Body of pancreas (tissue), 4 donors: ENCODE results near the gene DRAM1. TPM values are rescaled to one million over a fixed set of nuclear protein-coding genes. Genes with fewer than 3 reads are reported as not detected.

ENCODE experiments used
- ATAC-seq: fragments of 150-250 bp; one replicate; pipeline ENCODE4 v1.9.1; 2016
- DNase-seq, 4 donors: peaks; one replicate each; pipeline ENCODE4 v3.0.0-alpha.2; 2019
- H3K27ac ChIP-seq, 4 donors: fragments of 200-600 bp; sonication (generic); 1 replicate in 3 of 4; 2 replicates in 1 of 4; pipeline versions ENCODE4 v1.5.1 to v1.6.1; 2016 to 2019; ENCODE audit warnings: mild to moderate bottlenecking in 1 of 4, mixed read lengths in 1 of 4, moderate library complexity in 1 of 4
- H3K27me3 ChIP-seq, 2 donors: fragments of 200-600 bp; sonication (generic); one replicate each; pipeline ENCODE4 v1.6.0; 2016; ENCODE audit warnings: mild to moderate bottlenecking in 1 of 2
- H3K36me3 ChIP-seq, 2 donors: fragments of 200-600 bp; sonication (generic); replicated peaks in 1 of 2; 2 replicates each; pipeline ENCODE4 v1.5.1; 2016; ENCODE audit warnings: low read depth in 2 of 2; ENCODE audit not compliant: insufficient read depth in 1 of 2
- H3K4me1 ChIP-seq: fragments of 200-600 bp; sonication (generic); one replicate; pipeline ENCODE4 v1.6.0; 2016
- H3K4me3 ChIP-seq, 2 donors: fragments of 200-600 bp; sonication (generic); 1 replicate in 1 of 2; 2 replicates in 1 of 2; pipeline ENCODE4 v1.5.1; 2016 to 2019
- H3K9me3 ChIP-seq, 3 donors: fragments of 200-600 bp; sonication (generic); 1 replicate in 2 of 3; 2 replicates in 1 of 3; pipeline ENCODE4 v1.5.1; 2016
- POLR2A ChIP-seq, 3 donors: fragments of 450-650 bp; IDR thresholded peaks; one replicate each; pipeline ENCODE4 v1.6.1; 2016; ENCODE audit warnings: antibody characterized with exemption in 3 of 3, mild to moderate bottlenecking in 2 of 3
- WGBS, 2 donors: methylation state at CpG; one replicate each; pipeline ENCODE4 v1.1.5; 2017; 5-methylcytosine and 5-hydroxymethylcytosine counted together
- intact Hi-C: fragments of 100-400 bp; cut with DNase I; formaldehyde crosslinking; loops from one replicate; pipeline ENCODE4 v1.15.1; 2023
- total RNA-seq, 2 donors: library from RNA; depleted of rRNA; stranded (reverse); fragments of >200 nt; gene quantifications; one replicate each; pipeline ENCODE4 v1.1.0, GENCODE V29; 2016
- TF ChIP-seq, protein P1 (sequence below), 7 experiments: fragments of 450-650 bp in 4 of 7; fragments of 200-600 bp in 3 of 7; sonication (generic) in 3 of 7; IDR thresholded peaks; one replicate each; pipeline ENCODE4 v1.5.1; 2016 to 2019; ENCODE audit warnings: antibody characterized with exemption in 7 of 7

The DRAM1 gene
- total RNA-seq, 2 donors from 2014 or later = 2.6 to 14.5 TPM

DNA sequence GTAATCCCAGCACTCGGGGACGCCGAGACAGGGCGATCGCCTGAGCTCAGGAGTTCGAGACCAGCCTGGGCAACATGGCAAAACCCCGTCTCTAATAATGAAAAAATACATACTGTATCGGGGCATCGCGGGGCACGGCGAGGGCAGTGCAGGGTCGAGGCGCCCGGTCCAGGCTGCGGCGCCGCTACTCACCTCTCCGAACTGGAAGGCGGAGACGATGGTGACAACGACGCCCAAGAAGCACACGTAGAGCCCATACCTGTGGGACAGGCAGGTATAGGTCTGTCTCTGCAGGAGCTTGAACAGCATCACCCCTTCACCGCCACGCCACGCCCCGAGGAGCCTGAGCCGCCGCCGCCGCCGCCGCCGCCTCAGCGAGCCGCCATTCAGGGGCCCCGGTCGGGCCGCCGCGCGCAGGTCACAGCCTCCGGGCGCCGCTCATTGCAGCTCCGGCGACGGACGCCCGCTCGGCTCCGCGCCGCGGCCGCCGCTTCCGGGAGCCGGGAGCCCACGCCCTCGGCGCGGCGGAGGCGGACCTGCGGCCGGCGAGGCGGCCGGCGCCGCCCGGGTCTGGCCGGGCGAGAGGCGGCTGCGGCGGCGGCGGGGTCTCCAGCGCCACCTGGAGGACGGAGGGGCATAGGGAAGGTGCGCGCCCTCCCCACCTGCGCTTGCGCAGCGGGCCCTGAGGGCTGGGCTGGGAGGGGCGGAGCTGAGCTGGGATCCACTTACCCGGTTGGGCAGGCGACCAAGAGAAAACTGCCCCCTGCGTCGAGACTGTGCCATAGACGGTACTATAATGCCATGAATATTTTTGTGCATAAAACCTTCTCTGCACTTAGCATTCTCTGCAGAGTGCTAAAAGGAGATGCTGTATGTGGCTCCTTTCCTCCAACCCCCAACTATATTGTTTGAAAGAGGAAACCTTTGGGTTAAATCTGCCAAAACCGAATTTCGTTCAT is 46.7 kb upstream of the DRAM1 start, which contains the start of gene GNPTAB:
Gene GNPTAB, minus strand, starts transcription at position 593 of the 959 bp plus-strand sequence. Its CDS starts 284 bp downstream, at position 309.
- intact Hi-C loops = loop anchor here (5.0 kb wide), 1 partner anchor 338 kb away; no protein-coding TSS in a partner anchor
- no peaks in the 10 kb centered on the region for H3K36me3 ChIP-seq
- peaks cover 15% of the 10 kb centered on the region for H3K4me1 ChIP-seq
- peak within 1 kb of the TSS; percentile 45 to 84 for H3K4me3 ChIP-seq
- WGBS, 2 donors = 0 to 1% methylated on average over 12 to 92 of the region's 96 CpGs
- H3K27me3 ChIP-seq = no peaks in the 10 kb centered on the region
- peak within 1 kb of the TSS; percentile 43 to 85 (median 77) for H3K27ac ChIP-seq
- TF ChIP-seq POLR2A (IDR thresholded peaks at IDR 0.05) = peak; percentile 20 to 49 (median 21)
- TF ChIP-seq, protein P1, sequence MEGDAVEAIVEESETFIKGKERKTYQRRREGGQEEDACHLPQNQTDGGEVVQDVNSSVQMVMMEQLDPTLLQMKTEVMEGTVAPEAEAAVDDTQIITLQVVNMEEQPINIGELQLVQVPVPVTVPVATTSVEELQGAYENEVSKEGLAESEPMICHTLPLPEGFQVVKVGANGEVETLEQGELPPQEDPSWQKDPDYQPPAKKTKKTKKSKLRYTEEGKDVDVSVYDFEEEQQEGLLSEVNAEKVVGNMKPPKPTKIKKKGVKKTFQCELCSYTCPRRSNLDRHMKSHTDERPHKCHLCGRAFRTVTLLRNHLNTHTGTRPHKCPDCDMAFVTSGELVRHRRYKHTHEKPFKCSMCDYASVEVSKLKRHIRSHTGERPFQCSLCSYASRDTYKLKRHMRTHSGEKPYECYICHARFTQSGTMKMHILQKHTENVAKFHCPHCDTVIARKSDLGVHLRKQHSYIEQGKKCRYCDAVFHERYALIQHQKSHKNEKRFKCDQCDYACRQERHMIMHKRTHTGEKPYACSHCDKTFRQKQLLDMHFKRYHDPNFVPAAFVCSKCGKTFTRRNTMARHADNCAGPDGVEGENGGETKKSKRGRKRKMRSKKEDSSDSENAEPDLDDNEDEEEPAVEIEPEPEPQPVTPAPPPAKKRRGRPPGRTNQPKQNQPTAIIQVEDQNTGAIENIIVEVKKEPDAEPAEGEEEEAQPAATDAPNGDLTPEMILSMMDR (IDR thresholded peaks at IDR 0.05) = peak; percentile 54 to 99 (median 90)
- peak; percentile 98 for ATAC-seq
- no peaks in the 10 kb centered on the region for H3K9me3 ChIP-seq
- DNase-seq = peak; percentile 96 to 98 (median 96)

DNA sequence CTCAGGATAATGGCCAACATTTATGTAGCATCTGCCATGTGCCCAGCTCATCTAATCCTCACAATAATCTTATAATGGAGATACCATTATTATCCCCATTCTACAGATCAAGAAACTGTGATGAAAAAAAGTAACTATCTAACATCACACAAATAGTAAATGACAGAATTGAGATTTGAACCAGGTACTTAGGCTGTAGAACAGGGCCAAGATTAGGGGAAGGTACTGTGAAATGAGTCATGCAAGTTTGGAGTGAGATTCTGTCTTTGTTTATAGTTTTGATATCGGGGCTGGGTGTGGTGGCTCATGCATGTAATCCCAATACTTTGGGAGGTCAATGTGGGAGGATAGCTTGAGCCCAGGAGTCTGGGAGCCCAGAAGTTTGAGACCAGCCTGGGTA is 45.4 kb upstream of the DRAM1 start:
- H3K4me1 ChIP-seq = peaks cover 15% of the 10 kb centered on the region
- no peak for ATAC-seq
- intact Hi-C loops = loop anchor here (5.0 kb wide), 1 partner anchor 340 kb away; no protein-coding TSS in a partner anchor
- DNase-seq = no peak
- H3K27ac ChIP-seq = no peak overlapping the region
- TF ChIP-seq, protein P1 (IDR thresholded peaks at IDR 0.05) = no peak
- TF ChIP-seq POLR2A (IDR thresholded peaks at IDR 0.05) = no peak
- no peaks in the 10 kb centered on the region for H3K36me3 ChIP-seq
- H3K27me3 ChIP-seq = no peaks in the 10 kb centered on the region
- H3K4me3 ChIP-seq = no peak overlapping the region
- WGBS, 2 donors = 68 to 100% methylated on average over 1 of the region's 1 CpG
- no peaks in the 10 kb centered on the region for H3K9me3 ChIP-seq

DNA sequence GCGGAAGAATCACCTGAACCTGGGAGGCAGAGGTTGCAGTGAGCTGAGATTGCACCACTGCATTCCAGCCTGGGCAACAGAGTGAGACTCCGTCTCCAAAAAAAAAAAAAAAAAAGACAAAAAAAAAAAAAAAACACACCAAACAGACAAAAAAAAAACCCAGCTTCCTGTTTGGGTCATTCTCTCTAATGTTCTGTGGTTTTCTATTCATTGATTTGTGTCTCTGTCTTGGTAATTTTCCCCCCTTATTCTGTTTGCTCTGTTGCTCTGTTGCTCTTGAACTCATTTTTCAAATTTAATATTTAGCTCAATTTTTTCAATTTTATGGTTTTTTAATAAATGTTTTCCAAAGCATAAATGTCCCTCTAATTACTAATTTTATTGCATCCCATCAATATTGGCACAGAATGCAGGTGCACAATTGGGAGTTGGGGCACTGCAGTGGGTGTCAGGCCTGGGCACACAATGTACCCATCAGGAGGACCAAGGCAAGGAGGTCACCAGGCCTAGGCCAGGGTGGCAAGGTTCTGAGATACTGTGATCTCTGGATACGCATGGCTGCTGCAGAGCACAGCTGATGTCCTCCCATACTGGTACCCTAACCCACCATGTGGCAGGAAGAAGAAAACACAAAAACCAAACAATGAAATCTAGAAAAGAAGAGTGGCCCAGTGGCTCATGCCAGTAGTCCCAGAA is 38.6 kb upstream of the DRAM1 start:
- H3K36me3 ChIP-seq = no peaks in the 10 kb centered on the region
- H3K4me1 ChIP-seq = no peaks in the 10 kb centered on the region
- TF ChIP-seq POLR2A (IDR thresholded peaks at IDR 0.05) = no peak
- TF ChIP-seq, protein P1 (IDR thresholded peaks at IDR 0.05) = no peak
- intact Hi-C loops = loop anchor here (5.0 kb wide), 1 partner anchor 61 kb away; no protein-coding TSS in a partner anchor
- no peaks in the 10 kb centered on the region for H3K27me3 ChIP-seq
- DNase-seq = no peak
- 72 to 82% methylated on average over 3 of the region's 3 CpGs for WGBS, 2 donors
- no peak overlapping the region for H3K27ac ChIP-seq
- H3K9me3 ChIP-seq = no peaks in the 10 kb centered on the region
- no peak overlapping the region for H3K4me3 ChIP-seq
- no peak for ATAC-seq

DNA sequence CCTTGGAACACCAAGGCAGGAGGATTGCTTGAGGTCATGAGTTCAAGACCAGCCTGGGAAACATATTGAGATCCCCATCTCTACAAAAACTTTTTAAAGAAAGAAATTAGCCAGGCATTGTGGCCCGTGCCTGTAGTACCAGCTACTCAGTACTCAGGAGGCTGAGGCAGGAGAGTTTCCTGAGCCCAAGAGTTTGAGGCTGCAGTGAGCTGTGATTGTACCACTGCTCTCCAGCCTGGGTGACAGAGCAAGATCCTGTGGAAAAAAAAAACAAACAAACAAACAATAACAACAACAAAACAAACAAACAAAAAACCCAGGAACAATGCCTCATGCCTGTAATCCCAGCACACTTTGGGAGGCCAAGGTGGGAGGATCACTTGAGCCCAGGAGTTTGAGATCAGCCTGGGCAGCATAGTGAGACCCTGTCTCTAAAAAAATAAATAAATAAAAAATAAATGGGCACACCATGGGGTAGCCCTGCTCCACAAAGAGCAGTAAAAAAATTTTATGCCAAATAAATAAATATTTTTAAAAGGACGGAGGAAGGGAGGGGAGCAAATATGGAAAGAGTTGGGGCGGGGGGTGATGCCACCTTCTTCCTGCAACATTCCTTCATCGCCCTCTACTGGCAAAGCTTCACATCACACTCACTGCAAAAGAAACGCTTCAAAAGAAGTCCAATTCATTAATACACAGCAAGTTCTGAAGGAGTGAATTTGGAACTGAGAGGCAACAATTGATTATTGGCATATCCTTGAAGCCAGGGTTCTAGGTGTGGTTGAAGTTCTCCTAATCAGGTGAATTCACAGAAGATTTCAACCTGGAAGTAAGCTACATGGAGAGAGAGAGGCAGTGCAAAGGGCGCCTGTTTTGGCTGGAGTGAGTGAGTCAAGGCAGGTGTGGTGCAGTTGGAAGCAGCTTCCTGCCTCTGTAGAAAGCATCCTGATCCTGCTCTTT is 37.8 kb upstream of the DRAM1 start:
- Histone ChIP-seq H3K9me3 (no peaks in the 10 kb centered on the region), H3K27me3 (no peaks in the 10 kb centered on the region), H3K4me3 (no peak overlapping the region), H3K27ac (no peak overlapping the region), H3K4me1 (no peaks in the 10 kb centered on the region), H3K36me3 (no peaks in the 10 kb centered on the region)
- ATAC-seq (peak; percentile 77), DNase-seq (peak; percentile 74 to 80 (median 78))
- intact Hi-C loops = loop anchor here (5.0 kb wide), 1 partner anchor 62 kb away; no protein-coding TSS in a partner anchor
- 27 to 29% methylated on average over 6 of the region's 6 CpGs for WGBS, 2 donors
- TF ChIP-seq, protein P1 (IDR thresholded peaks at IDR 0.05) = peak; percentile 65 to 88 (median 82)
- no peak for TF ChIP-seq POLR2A (IDR thresholded peaks at IDR 0.05)
